GM19395 (cell line): ENCODE measurements around the gene PSPC1.
"Not testable (repeated sequence)": the region's sequence is repeated elsewhere in the genome, so short reads cannot be mapped to it uniquely, and the experiment has no call there.

Experiments
- ATAC-seq: cut with Tn5 transposase; IDR thresholded peaks from one replicate; pipeline ENCODE4 v1.9.1; 2021; ENCODE audit warnings: mild to moderate bottlenecking, moderate library complexity; ENCODE audit not compliant: unreplicated experiment

Gene PSPC1

DNA sequence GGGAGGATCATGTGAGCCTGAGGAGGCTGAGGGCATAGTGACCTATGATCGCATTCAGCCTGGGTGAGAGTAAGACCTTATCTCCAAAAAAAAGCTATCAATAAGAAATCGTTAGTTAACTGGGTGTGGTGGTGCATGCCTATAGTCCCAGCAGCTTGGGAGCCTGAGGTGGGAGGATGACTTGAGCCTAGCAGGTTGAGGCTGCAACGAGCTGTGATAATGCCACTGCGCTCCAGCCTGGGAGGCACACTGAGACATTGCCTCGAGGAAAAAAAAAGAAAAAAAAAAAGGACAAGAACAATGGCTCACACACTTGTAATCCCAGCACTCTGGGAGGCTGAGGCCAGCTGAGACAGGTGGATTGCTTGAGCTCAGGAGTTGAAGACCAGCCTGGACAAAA is 16.2 kb downstream of the PSPC1 start:
- ATAC-seq: no peak

DNA sequence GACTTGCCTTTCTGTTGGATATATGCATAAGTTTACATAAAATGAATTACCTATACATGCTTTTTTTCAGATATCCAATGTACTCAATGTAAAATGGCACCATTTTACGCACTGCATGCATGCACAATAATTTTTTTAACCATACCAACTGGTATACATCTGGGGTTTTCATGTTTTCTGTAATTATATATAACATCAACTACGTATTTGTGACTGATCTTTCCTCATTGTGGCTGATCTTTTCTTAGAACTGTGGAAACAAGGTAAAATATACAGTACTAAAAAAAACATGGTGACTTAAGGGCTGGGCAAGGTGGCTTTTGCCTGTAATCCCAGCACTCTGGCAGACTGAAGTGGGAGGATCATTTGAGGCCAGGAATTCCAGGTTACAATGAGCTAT is 18.5 kb downstream of the PSPC1 start:
- no peak for ATAC-seq

DNA sequence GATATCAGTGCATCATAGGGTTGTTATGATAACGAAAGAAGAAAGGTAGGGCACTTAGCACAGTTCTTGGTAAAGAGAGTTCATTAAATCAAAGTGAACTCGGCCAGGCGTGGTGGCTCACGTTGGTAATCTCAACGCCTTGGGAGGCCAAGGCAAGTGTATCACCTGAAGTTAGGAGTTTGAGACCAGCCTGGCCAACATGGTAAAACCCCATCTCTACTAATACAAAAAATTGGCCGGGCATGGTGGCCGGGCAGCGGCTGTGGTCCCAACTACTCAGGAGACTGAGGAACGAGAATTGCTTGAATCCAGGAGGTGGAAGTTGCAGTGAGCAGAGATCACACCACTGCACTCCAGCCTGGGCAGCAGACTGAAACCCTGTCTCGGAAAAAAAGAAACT is 19.1 kb downstream of the PSPC1 start:
- ATAC-seq: no peak

DNA sequence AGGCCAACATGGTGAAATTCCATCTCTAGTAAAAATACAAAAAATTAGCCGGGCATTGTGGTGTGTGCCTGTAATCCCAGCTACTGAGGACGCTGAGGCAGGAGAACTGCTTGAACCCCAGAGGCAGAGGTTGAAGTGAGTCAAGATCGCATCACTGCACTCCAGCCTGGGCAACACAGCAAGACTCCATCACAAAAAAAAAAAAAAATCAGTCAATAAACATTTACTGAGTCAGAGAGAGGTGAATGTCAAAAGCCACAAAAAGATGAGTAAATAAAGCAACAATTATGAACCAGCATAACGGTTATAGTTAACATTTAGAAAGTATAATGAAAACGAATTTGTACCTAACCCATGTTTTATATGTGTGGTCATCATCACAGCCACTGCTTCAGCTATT is 23.1 kb downstream of the PSPC1 start:
- no peak for ATAC-seq

DNA sequence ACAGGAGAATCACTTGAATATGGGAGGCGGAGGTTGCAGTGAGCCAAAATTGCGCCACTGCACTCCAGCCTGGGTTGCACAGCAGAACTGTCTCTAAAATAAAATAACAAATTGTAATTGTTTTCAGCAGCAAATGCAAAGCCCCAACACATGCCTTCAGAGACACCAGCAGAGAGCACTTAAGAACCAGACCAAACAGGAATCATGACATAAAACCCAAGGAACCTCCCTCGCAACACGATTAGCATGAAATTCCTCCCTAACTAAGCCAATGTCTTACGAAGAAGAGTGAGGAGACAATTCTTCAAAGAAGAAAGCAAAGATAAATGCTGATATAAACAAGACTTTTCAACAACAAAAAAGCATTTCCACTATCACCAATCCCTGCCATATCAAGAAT is 40.1 kb downstream of the PSPC1 start:
- ATAC-seq: no peak

DNA sequence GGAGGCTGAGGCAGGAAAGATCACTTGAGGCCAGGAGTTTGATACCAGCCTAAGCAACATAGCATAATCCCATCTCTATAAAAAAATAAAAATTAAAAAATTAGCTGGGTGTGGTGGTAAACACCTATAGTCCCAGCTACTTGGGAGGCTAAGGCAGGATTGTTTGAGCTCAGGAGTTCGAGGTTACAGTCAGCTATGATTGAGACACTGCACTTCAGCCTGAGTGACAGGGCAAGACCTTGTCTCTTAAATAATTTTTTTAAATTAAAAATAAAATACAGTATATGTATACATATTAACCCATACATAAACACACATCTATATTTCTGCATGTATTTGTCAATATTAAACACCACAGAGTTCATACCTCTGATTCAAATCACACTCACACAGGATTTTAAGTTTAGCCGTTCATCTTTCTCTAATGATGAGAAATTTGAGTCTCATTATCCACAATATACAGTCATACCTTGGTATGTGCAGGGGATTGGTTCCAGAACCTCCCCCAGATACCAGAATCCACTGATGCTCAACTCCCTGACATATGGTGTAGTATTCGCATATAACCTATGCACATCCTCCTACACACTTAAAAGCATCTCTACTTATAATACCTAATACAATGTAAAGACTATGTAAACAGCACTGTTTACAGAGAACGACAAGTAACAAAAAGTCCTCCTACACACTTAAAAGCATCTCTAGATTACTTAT is 44.7 kb downstream of the PSPC1 start:
- no peak for ATAC-seq

DNA sequence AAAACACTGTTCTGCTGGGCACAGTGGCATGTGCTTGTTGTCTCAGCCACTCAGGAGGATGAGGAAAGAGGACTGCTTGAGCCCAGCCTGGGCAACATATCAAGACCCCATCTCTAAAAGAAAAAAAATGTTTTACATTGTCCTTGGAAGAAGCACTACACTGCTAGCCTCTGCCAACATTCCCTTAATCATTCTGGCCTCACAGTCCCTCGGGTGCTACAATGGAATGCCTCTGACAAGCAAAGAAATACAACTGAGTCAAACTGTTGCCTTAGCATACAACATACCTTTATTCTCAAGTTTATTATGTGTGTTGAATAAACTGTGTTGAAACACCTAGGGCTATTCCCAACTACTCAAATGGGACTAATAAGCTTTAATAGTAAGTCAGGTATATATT is 56.1 kb downstream of the PSPC1 start:
- no peak for ATAC-seq

DNA sequence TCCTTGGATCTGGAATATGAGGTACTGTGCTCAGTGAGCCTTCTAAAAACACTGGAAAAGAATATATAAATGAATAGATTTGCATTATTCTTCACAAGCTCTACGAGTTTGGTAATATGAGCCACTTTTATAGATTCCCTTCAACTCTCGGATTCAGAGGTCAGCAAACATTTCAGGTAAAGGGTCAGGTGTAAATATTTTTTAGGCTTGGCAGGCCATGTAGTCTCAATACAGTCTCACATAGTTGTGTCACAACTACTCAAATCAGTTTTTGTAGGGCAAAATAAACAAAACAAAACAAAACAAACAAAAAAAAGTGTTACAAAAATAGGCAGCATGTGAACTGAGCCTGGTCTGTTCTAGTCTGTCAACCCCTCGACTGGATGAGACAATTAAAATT is 57.4 kb downstream of the PSPC1 start:
- ATAC-seq: no peak

DNA sequence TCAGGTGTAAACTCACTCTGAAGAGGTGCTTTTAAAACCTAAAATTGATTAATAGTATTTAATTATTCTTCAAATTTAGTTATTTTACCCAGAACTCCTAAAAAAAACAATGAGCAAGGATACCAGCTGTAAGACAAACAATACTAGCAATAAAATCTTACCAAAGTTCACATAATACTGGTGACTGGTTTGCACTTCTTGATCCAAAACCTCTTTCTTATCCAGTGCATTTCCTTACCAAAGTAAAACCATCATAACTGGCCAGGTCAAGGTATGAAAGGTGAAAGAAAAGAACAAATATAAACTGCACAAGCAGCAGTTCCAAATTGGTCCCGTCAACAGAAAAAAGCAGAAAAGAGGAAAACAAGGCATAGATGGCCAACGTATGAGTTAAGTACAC is 62.7 kb downstream of the PSPC1 start:
- no peak for ATAC-seq

DNA sequence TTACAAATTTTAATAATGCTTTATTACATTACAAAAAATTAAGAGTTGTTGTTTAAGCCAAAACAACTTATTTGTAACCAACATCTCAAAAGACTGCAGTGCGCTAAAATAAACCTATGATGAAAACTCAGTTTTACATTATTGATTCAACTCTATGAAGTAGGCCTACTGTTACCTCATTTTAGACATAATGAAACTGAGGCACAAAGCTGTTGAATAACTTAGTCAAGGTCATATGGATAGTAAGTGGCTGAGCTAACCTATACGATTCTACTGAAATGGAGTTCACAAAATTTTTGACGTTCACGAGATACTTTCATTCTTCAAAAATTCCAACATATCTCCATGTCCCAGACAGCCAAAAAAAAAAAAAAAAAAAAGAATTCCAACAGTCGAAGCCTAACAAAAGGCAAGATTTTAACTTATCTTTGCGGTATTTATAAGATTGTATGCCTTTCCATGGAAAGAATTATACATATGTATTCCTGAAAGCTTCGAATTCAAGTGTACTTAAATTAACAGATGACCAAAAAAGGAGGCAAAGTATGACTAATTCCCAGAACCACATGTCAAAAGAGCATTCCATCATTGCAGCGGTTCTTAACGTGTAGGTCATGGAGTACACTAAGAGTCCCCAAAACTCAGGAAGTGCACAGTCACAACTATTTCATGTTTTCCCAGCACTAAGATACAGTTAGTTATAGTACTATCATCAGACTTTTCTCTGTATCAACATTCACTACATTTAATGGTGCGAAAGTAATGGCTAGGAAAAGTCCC is 69.4 kb downstream of the PSPC1 start:
- ATAC-seq: no peak

DNA sequence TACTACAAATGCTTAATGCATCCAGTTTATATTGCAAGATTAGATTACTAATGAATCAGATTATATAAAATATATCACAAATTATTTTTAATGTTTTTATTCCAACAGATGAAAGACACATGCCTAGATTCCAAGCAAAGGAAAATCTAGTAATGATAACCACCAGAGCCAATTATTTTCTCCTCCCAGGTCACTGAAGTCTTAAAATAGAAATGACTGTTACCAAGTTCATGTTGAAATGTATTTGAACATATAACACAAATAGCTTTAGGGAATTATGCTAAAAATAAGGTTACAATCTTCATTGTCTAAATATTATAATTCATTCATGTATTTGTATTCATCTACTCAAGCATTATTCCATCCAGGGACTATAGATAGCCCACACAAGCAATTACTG is 73.0 kb downstream of the PSPC1 start:
- not testable (repeated sequence) for ATAC-seq

DNA sequence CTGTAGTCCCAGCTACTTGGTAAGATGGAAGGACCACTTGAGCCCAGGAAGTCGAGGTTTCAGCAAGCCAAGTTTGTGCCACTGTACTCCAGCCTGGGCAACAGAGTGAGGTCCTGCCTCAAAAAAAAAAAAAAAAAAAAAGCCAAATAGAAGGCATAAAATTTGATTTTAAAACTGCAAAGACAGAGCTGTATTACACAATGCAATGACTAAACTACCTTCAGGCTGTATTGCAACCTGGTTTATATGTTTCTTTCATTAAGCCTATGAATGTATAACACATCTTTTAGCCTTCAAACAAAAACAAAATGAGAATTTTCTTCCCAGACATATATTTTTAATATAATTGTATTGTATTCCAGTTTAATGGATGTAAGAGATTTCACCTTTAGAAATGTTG is 73.7 kb downstream of the PSPC1 start:
- ATAC-seq: not testable (repeated sequence)

DNA sequence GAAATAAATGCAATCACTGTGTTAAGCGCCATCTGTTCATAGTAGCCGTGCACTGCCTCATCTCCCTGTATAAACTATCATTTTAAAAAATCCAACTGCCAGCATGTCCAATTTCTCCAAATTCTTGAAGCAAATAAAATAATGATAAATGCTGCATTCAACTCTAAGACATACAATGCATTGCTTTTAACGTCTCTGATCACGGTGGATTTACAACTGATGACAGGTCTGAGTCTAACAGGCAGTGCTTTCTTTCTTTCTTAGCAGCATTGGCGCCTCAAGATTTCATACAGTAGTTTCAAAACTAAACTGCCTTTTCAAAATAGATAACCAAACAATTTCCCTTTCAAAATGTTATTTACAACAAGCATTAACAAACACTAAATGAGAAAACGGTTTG is 78.5 kb downstream of the PSPC1 start:
- not testable (repeated sequence) for ATAC-seq

DNA sequence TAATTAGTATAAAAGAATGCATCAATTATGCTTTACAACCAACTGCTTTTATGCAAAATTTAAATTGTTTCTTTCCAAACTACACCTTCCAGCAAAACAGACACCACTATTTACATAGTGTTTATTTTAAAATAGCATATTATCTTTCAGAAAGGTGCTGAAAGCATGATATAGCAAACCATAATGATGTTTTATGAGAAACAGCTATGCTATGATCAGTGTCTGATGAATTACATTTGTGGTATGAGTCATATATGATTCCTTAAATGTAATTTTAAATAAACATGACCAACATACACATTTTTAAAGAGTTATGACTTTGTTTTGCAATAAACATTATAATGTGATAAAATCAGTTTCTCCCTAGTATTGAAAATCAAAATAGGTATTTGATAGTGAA is 81.1 kb downstream of the PSPC1 start:
- ATAC-seq: not testable (repeated sequence)

DNA sequence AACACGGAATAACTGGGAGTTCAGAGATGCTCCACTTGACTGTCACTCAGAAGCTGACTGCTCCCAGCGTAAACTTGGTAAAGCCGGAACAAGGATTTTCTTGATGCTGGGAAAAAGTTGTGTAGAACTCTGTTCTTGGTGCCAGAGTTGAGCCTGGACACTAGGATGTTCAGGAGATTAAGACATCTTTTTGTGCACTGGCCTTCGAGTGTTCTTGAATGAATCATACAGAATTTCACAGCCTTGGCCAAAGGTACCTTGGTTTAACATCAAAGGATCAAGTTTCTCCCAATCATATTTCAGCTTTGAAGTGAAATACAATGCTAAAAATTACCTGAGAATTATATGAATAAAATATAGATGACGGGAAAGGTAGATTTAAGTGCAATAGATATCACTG is 81.8 kb downstream of the PSPC1 start:
- not testable (repeated sequence) for ATAC-seq

DNA sequence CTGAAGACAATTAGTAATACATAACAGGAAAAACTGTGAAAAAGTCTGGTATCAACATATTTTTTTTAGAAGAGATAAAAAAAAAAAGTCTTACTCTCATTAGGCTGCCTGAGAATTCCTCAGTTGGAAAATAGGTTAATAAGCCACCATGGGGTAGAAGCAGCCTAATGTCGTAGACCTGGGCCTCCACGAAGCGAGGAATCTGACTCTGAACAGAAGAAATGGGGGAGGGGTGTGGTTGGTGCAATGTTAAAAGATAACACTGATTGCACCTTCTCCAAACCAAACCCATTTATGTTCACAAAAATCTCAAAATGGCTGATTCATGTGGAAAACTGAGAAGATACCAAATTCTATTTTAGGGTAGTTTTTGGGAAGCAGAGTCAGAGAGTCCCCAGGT is 86.9 kb downstream of the PSPC1 start:
- no peak for ATAC-seq

DNA sequence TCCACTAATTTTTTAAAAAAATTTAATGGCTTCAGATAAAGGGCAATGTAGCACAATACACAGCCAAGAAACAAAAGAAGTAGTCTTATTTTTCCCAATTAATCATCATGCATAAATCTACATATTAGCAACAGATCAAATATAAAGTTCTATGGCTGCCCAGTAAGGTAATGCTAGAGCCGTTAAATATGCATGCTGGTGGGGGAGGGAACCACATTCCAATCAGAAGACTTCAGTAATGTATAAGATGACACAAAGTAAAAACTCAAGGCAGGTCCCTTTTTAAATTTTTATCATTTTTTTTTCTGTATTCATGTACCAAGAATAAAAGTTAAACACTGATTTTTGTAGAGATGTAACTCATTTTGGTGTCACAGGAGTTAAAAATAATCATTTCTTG is 87.3 kb downstream of the PSPC1 start:
- no peak for ATAC-seq

DNA sequence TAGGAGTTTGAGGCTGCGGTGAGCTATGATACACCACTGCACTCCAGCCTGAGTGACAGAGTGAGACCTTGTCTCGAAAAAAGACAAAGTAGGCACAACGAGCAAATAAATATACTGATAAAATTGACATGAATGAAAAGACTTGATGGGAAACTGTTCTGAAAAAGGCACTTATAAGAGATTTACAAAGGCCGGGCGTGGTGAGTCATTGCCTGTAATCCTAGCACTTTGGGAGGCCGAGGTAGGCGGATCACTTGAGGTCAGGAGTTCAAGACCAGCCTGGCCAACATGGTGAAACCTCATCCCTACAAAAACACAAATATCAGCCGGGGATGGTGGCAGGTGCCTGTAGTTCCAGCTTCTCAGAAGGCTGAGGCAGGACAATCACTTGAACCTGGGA is 91.3 kb downstream of the PSPC1 start:
- not testable (repeated sequence) for ATAC-seq

DNA sequence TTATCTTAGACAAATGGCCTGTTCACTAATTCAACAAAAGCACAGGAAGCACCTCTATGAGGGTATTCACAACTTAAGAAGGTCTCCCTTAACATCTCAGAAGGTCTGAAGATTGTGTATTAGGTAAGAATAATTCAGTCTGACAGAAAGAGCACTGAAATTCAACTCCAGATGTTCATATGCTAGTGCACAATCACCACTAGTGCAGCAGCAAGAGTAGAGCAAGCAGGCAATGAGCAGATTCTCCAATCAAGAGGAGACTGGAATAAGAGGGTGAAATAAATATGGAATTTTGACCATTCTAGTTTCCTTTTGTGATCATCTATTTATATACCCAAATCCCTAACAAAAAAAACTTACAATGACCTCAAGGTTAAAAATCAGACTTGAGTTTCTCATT is 97.3 kb downstream of the PSPC1 start:
- no peak for ATAC-seq

DNA sequence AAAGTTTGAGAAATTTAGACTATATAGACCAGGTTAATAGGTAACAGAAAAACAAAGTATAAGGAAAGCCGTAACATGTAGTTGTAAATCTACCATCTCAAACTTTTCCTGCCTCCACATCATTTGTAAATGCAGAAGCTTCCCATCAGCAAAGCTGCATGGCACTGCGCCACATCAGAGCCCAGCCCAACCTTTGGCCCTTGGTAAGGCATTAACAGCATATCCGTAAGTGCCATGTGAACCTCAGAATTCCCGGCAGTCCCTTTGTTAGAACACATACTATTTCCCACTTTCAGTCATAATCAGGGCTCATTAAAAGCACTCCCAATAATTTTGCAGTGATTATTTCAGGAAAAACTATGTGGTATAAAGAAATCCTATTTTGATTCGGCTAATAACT is 97.7 kb downstream of the PSPC1 start:
- no peak for ATAC-seq

DNA sequence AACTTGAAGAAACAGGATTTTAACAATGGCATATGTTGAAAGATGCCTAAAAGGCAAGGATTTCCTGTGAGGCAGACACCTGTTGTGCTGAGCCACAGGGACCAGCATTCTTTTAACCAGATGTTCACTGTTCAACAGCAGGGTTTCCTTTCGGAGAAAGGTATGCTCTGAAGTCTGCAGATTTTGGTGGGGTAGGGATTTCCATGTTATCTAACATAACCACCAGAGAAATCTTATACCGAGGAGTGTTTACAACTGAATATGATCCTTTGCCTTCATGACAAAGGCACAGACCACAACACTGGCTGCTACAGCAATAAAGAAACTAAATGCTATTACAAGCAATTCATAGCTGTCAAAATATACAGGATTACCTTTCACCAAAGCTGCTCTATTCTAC is 101.2 kb downstream of the PSPC1 start:
- no peak for ATAC-seq

DNA sequence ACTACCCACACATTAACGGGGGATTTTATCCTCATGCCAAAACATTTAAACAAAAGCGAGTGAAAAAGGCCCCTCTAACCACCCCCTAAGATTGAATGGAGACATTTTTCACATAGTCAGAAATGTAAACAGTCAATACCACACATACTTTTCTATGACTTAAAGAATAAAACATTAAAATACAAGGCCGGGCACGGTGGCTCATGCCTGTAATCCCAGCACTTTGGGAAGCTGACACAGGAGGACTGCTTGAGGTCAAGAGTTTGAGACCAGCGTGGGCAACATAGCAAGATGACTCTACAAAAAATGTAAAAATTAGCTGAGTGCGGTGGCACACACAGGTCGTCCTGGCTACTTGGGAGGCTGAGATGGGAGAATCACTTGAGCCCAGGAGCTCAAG is 102.0 kb downstream of the PSPC1 start:
- no peak for ATAC-seq

DNA sequence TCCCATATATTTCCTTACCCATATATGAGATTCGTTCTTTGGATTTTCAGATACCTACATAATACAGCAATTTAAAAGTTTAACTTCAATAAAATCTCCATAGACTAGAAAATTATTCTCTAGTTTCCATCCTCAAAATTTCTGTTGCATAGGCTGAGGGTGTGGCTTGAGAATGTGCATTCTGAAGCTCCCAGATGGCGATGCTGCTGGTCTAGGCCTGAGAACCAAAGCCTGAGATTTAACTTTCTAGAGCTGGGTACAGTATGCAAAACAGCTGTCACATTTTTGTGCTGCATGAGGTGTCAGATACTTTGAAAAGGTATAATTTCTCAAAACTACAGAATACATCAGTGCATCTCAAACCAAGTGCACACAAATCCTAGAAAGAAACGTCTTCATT is 106.6 kb downstream of the PSPC1 start:
- no peak for ATAC-seq
